ENCODE data around the gene C19orf25. TPM values are rescaled to one million over a fixed set of nuclear protein-coding genes. Genes with fewer than 3 reads are reported as not detected.

The C19orf25 gene
- total RNA-seq, 6 experiments from 2014 or later, result 12.2 to 32.7 (median 15.3) TPM

DNA sequence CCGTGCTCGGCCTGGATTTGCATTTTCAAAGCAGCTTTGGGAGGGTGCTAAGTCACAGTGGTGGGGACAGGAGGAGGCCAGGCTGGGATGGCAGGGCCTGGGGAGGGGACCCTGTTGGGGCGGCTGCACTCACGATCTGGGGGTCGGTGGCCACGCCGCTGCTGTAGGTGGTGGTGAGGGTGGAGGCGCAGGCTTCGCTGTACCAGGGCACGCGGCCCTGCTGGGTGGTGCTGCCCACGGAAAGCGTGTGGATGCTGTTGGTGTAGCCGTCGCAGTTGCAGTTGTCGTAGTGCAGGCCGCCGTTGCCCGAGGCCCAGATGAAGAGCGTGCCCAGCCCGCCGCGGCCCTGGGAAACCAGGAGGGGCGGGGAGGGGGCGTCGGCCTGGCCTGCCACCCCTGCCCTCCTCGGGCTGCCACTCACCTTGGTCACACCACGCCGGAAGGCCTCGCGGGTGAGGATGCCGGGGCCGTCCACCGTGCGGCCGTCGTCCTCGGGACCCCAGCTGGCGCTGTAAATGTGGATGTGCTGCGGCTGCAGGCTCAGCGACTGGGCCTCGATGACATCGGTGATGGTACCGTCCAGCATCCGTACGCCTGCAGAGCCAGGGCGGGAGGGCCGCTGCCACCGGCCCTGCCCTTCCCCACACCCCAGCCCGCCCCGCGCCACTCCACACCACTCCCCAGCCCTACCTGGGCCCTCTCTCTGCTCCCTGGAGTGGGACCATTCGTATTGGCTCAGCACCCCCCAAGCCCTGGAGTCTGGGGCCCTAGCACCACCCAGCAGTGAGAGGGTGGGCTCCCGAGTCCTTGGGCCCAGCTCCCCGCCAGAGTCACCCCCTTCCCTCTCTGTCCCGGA lies 7.9 kb upstream of the C19orf25 start:
- H3K4me3 ChIP-seq, result no peak overlapping the region
- H3K36me3 ChIP-seq, result no peaks in the 10 kb centered on the region
- 91% methylated on average over 11 of the region's 56 CpGs for WGBS (ENCODE audit: insufficient coverage, low coverage, low lambda C conversion rate, missing lambda C conversion rate)
- no peak overlapping the region for H3K27ac ChIP-seq
- intact Hi-C loops (cut with DNase I), result no loop called here
- no peaks in the 10 kb centered on the region for H3K27me3 ChIP-seq
- peaks cover 0 to 8% (median 4%) of the 10 kb centered on the region in 4 donors for H3K4me1 ChIP-seq
- ATAC-seq (no peak), DNase-seq (peak in 1 of 3 donors; percentile 19)
- TF ChIP-seq POLR2A (IDR thresholded peaks at IDR 0.05), result no peak
- TF ChIP-seq, protein P1, sequence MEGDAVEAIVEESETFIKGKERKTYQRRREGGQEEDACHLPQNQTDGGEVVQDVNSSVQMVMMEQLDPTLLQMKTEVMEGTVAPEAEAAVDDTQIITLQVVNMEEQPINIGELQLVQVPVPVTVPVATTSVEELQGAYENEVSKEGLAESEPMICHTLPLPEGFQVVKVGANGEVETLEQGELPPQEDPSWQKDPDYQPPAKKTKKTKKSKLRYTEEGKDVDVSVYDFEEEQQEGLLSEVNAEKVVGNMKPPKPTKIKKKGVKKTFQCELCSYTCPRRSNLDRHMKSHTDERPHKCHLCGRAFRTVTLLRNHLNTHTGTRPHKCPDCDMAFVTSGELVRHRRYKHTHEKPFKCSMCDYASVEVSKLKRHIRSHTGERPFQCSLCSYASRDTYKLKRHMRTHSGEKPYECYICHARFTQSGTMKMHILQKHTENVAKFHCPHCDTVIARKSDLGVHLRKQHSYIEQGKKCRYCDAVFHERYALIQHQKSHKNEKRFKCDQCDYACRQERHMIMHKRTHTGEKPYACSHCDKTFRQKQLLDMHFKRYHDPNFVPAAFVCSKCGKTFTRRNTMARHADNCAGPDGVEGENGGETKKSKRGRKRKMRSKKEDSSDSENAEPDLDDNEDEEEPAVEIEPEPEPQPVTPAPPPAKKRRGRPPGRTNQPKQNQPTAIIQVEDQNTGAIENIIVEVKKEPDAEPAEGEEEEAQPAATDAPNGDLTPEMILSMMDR (IDR thresholded peaks at IDR 0.05), result no peak
- H3K9me3 ChIP-seq, result no peaks in the 10 kb centered on the region

DNA sequence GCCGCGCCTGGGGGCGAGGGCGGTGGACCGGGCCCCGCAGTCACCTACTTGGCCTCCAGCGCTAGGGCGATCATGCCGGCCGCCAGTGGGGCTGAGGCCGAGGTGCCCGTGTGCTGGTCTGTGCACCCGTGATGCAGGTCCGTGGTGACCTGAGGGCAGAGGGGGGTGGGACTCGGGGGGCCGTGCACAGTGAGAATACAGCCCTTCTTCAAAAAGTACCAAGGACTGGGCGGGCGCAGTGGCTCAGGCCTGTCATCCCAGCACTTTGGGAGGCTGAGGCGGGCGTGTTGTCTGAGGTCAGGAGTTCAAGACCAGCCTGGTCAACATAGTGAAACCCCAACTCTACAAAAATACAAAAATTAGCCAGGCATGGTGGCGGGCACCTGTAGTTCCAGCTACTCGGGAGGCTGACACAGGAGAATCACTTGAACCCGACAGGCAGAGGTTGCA lies 5.0 kb upstream of the C19orf25 start:
- intact Hi-C loops (cut with DNase I), result no loop called here
- Histone ChIP-seq H3K4me3 (no peak overlapping the region), H3K27me3 (no peaks in the 10 kb centered on the region), H3K4me1 (no peaks in the 10 kb centered on the region), H3K9me3 (no peaks in the 10 kb centered on the region), H3K27ac (no peak overlapping the region), H3K36me3 (no peaks in the 10 kb centered on the region)
- DNase-seq (no peak), ATAC-seq (no peak)
- TF ChIP-seq, protein P1 (IDR thresholded peaks at IDR 0.05), result no peak
- no peak for TF ChIP-seq POLR2A (IDR thresholded peaks at IDR 0.05)
- WGBS (ENCODE audit: insufficient coverage, low coverage, low lambda C conversion rate, missing lambda C conversion rate), result 93% methylated on average over 3 of the region's 23 CpGs

DNA sequence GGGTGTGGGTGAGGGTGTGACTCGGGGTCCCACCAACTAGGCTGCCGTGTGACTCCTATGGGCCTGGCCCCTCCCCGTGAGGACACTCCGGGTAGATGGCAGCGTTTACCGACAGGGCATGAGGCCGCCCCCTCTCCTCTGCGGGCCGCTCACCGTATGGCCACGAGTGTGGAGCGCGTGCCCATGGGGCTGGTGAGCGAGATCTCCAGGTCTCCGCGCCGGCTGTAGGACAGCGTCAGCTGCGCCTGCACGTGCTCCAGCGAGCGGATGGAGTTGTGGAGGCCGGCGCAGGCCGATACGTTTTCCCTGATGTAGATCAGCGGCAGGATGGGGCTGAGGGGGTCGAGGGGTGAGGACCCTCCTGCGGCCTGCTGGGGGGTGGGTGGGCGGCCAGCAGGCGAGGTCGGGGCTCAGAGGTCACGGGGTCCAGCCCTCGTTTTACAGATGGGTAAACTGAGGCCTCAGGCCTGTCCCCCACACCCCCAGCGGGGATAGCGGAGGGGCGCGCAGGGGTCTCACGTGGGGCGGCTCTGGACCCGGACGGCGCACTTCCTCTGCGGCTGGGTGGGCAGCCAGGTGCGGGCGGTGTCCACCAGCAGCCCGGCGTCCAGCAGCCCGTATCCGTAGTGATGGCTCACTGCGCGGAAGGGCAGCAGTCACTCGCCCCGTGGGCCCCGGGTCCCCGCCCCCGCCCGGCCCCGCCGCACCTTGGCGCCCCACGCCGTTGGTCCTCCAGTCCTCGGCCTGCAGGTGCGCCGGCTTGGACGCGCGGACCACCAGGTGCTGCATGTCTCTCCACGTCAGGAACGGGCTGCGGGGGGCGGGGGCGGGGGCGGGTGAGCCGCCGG lies 4.3 kb upstream of the C19orf25 start:
- Histone ChIP-seq H3K36me3 (no peaks in the 10 kb centered on the region), H3K9me3 (no peaks in the 10 kb centered on the region), H3K27me3 (no peaks in the 10 kb centered on the region), H3K4me3 (no peak overlapping the region), H3K27ac (no peak overlapping the region), H3K4me1 (peaks cover 0 to 1% (median 0%) of the 10 kb centered on the region in 4 donors)
- ATAC-seq (no peak), DNase-seq (peak in 1 of 3 donors; percentile 19)
- 85% methylated on average over 4 of the region's 77 CpGs for WGBS (ENCODE audit: insufficient coverage, low coverage, low lambda C conversion rate, missing lambda C conversion rate)
- intact Hi-C loops (cut with DNase I), result no loop called here
- TF ChIP-seq POLR2A (IDR thresholded peaks at IDR 0.05), result no peak
- TF ChIP-seq, protein P1 (IDR thresholded peaks at IDR 0.05), result no peak

DNA sequence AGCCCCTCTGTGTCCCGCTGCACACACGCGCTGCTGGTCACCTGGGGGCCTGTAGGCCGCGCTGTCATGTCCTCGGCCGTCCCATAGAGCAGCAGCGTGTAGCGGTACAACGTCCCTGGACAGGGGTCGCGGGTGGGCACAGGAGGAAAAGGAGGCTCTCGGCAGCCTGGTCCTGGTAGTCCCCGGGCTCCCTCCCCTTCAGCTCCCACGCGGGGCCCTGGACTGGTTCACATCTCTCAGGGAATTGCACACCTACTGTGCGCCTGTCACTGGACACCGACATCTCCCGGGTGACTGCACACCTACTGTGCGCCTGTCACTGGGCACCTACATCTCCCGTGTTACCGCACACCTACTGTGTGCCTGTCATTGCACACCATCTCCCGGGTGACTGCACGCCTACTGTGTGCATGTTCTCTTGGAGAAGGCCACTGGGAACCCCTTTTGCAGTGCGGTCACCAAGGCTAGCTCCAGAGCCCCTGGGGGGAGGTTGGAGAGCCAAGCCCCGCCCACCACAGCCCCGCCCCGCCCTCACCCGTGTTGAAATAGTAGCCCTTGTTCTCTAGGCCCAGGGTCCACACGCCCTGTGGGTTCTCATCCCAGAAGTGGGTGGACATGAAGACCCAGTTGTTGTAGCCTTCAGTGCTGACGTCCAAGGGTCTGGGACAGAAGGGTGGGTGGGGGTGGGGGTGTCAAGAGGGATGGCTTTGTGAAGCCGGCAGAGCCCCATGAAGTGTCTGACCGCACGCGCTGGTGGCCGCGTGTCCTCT lies 3.5 kb upstream of the C19orf25 start:
- Histone ChIP-seq H3K36me3 (no peaks in the 10 kb centered on the region), H3K4me3 (no peak overlapping the region), H3K27ac (no peak overlapping the region), H3K9me3 (no peaks in the 10 kb centered on the region), H3K4me1 (peaks cover 0 to 9% (median 3%) of the 10 kb centered on the region in 4 donors), H3K27me3 (no peaks in the 10 kb centered on the region)
- no peak for ATAC-seq
- WGBS (ENCODE audit: insufficient coverage, low coverage, low lambda C conversion rate, missing lambda C conversion rate), result 0% methylated on average over 1 of the region's 37 CpGs
- TF ChIP-seq POLR2A (IDR thresholded peaks at IDR 0.05), result no peak
- TF ChIP-seq, protein P1 (IDR thresholded peaks at IDR 0.05), result no peak
- peak in 1 of 3 donors; percentile 20 for DNase-seq
- intact Hi-C loops (cut with DNase I), result no loop called here

Data from right lobe of liver (tissue), 6 donors.